Upper lobe of left lung (tissue), 4 donors: ENCODE results near the gene TMPRSS13.

Experiments used
- CTCF ChIP-seq, 6 experiments: fragments of 450-650 bp in 4 of 6; fragments of 200-600 bp in 2 of 6; sonication (generic) in 2 of 6; IDR thresholded peaks; one replicate each; pipeline ENCODE4 v1.5.1; 2016 to 2019; ENCODE audit warnings: antibody characterized with exemption in 6 of 6
- POLR2AphosphoS5 ChIP-seq, 2 donors: sonication (generic); formaldehyde crosslinking; IDR thresholded peaks; one replicate each; pipeline ENCODE4 v1.5.1; 2017; ENCODE audit warnings: antibody characterized with exemption in 2 of 2

GRCh38 chr11:117946156-117946841 lies 17.1 kb upstream of the TMPRSS13 start:
- TF ChIP-seq CTCF (IDR thresholded peaks at IDR 0.05) (no peak), POLR2AphosphoS5 (IDR thresholded peaks at IDR 0.05) (no peak)
